PFSK-1 (cell line): ENCODE results near the gene HINFP.

Experiments used
- POLR2AphosphoS5 ChIP-seq: IDR thresholded peaks from 2 replicates; pipeline ENCODE4 v1.6.1; 2012; ENCODE audit warnings: low read depth, mild to moderate bottlenecking, control low read depth, low read length, moderate library complexity
- SIN3A ChIP-seq: IDR thresholded peaks from 2 replicates; pipeline ENCODE4 v1.6.1; 2012; ENCODE audit warnings: mild to moderate bottlenecking, low read length, moderate library complexity, borderline replicate concordance; ENCODE audit not compliant: insufficient read depth
- TF ChIP-seq, protein P1 (sequence below), 2 experiments: IDR thresholded peaks; 2 replicates each; pipeline versions ENCODE4 v1.6.1 to v1.8.0; 2011 to 2012; ENCODE audit warnings: low read depth in 2 of 2, low read length in 2 of 2, control low read depth in 1 of 2, inconsistent platforms in 1 of 2, mild to moderate bottlenecking in 1 of 2, moderate library complexity in 1 of 2; ENCODE audit not compliant: insufficient read depth in 1 of 2

DNA sequence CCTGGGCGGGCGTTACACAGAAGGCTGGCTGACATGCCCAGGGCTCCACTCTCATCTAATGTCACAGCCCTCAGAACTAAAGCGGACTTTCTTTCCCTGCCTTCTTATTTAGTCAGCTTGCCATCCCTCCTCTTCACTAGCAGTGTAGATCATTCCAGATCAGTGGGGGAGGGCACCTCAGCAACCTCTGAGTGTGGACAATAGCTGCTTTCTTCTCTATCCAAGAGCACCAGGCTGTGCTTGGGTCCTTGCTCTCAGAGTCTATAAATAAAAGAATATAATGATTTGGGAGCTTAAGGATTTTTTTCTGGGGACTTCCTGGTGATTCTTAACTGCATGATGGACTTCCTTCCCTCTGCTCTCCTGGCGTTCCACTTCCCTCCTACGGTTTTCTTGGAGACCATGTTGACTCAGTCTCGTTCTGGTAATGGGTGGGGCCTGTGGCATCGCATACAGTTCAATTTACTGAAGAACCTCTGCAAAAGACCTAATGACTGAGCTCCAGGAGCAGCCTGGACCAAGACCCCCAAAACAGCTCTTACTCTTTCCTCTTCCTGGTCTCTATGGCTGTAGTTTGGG, 39.6 kb upstream of the HINFP start:
- TF ChIP-seq POLR2AphosphoS5 (no peak), SIN3A (no peak)
- TF ChIP-seq, protein P1, sequence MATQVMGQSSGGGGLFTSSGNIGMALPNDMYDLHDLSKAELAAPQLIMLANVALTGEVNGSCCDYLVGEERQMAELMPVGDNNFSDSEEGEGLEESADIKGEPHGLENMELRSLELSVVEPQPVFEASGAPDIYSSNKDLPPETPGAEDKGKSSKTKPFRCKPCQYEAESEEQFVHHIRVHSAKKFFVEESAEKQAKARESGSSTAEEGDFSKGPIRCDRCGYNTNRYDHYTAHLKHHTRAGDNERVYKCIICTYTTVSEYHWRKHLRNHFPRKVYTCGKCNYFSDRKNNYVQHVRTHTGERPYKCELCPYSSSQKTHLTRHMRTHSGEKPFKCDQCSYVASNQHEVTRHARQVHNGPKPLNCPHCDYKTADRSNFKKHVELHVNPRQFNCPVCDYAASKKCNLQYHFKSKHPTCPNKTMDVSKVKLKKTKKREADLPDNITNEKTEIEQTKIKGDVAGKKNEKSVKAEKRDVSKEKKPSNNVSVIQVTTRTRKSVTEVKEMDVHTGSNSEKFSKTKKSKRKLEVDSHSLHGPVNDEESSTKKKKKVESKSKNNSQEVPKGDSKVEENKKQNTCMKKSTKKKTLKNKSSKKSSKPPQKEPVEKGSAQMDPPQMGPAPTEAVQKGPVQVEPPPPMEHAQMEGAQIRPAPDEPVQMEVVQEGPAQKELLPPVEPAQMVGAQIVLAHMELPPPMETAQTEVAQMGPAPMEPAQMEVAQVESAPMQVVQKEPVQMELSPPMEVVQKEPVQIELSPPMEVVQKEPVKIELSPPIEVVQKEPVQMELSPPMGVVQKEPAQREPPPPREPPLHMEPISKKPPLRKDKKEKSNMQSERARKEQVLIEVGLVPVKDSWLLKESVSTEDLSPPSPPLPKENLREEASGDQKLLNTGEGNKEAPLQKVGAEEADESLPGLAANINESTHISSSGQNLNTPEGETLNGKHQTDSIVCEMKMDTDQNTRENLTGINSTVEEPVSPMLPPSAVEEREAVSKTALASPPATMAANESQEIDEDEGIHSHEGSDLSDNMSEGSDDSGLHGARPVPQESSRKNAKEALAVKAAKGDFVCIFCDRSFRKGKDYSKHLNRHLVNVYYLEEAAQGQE (IDR thresholded peaks at IDR 0.05; ENCODE audit: insufficient read depth in 1 of 2, low read depth in 2 of 2, low read length in 2 of 2), result no peak
